ENCODE results near the gene LRRC61.

The LRRC61 gene

DNA sequence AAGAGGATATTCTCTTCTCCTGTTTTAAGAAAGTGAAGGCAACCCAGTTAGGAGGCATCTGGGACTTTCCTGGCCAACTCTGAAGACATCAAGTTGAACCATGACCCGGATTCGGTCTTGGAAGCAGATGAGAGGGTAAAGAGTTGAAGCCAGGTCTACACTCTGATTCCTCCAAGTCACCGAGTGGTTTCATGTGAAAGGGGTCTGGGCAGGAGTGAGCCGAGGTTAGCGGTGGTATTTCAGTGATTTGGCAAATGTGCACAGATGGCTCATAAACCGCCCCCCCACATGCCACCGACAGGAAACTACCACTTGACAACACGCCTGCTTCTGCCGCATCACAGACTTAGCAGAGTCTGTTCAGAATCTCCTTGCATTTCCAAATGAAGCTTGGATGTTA, 34.1 kb downstream of the LRRC61 start:
- peak; percentile 2 for DNase-seq (ENCODE audit: low spot score)

DNA sequence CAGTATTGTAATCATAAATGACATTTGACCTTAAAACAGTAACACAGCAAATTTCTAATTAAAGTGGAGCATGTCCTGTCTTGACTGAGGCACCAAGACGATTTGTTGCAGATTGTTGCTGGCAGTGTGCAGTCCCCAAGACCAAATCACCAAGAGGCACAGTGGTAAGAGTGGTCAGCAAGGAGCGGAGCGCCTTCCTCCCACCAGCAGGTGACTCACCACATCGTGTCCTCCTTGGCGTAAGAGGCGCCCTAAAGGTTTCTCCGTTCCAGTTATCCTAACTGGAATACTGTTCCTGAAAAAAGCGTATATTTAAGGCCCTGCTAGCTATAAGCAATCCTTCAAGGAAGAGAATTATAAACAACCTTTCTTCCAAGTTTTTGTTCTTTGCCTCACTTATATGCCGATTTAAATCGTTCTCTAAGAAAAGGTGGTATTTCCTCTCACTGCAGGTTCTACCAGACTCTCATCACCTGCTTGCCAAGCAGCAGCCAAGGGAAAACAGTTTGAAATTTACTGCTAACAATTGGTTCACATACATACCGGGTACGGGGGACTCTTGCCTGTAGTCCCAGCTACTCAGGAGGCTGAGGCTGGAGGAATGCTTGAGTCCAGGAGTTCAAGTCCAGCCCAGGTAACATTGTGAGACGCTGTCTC, 34.7 kb downstream of the LRRC61 start:
- DNase-seq (ENCODE audit: low spot score) = no peak

DNA sequence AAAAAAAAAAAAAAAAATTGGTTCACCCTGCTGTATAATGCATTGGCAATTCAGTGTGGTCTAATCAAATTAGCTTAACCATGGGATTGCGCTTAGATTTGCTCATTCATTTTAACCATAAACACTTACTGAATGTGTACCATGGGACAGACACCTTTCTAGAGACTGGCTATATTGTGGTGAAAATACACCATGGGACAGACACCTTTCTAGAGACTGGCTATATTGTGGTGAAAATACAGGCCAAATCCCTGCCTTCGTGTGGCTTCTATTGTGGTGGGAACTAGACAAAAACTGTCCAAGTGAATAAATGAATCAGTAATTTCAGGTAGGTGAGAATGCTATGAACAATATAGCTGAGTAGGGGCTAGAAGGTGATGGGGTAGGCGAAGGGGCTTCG, 35.3 kb downstream of the LRRC61 start:
- DNase-seq (ENCODE audit: low spot score) = no peak

DNA sequence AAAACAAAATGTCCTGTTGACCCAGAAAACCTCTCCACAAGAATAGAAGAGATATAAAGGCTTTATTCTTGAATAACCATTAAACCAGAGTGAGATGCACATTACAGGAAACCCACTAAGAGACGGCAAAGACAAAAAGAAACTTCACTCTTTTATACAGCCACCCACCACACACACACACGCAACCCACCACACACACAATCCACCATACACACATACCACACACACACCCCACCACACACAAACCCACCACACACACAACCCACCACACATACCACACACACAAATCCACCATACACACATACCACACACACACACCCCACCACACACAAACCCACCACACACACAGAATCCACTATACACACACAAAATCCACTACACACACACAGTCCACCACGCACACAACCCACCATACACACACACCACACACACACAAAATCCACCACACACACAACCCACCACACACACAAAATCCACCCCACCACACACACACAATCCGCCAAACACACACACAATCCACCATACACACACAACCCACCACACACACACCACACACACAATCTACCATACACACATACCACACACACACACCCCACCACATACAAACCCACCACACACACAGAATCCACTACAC, 36.0 kb downstream of the LRRC61 start:
- DNase-seq (ENCODE audit: low spot score) = no peak

DNA sequence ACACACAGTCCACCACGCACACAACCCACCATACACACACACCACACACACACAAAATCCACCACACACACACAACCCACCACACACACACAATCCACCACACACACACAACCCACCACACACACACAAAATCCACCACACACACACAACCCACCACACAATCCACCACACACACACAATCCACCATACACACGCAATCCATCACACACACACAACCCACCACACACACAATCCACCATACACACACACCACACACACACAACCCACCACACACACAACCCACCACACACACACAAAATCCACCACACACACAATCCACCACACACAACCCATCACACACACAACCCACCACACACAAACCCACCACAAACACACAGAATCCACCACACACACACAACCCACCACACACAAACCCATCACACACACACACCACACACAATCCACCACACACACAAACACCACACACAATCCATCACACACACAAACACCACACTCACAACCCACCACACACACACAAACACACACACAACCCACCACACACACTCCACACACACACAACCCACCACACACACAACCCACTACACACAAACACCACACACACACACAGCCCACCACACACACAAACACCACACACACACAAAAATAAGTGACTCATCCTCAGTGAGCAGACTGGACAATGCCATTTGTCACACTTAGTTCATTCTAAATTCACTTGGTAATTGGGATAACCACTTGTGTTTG, 36.6 kb downstream of the LRRC61 start:
- DNase-seq (ENCODE audit: low spot score) = no peak

DNA sequence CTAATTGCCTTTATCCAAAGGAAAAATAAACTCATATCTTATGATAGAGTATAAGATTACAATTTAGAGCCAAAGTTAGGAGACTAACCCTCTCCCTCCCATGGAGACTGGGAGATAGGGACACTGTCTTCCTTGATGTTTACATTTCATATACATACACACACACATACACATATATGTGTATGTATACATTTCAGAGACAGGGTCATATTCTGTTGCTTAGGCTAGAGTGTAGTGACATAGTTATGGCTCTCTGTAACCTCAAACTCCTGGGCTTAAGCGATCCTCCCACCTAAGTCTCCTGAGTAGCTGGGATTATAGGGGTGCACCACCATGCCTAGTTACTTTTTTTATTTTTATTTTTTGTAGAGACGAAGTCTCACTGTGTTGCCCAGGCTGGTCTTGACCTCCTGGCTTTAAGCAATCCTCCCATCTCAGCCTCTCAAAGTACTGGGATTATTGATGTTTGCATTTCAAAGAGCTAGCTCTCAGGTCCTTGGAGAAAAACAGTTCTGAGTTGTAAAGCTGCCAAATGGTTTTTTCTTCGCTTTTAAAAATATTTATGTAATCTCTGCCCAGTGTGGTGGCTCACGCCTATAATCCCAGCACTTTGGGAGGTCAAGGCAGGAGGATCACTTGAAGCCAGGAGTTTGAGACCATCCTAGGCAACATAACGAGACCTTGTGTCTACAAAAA, 37.4 kb downstream of the LRRC61 start:
- no peak for DNase-seq (ENCODE audit: low spot score)

DNA sequence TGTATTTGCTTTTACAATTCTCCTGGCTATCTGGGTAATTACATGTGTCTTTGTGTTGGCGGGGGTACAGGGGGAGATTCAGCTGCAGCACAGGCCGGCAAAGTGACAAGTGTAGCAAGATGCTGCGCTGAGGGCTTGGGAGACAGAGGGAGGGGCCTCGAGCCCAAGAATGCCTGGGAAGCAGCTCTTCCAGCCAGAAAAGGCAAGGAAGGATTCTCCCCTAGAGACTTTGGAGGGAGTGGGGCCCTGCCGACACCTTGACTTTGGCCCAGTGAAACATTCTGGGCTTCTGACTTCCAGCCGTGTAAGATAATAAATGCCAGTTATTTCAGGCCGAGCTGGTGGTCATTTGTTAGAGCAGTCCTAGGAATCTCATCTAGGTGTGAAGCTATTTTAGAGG, 38.2 kb downstream of the LRRC61 start:
- no peak for DNase-seq (ENCODE audit: low spot score)

DNA sequence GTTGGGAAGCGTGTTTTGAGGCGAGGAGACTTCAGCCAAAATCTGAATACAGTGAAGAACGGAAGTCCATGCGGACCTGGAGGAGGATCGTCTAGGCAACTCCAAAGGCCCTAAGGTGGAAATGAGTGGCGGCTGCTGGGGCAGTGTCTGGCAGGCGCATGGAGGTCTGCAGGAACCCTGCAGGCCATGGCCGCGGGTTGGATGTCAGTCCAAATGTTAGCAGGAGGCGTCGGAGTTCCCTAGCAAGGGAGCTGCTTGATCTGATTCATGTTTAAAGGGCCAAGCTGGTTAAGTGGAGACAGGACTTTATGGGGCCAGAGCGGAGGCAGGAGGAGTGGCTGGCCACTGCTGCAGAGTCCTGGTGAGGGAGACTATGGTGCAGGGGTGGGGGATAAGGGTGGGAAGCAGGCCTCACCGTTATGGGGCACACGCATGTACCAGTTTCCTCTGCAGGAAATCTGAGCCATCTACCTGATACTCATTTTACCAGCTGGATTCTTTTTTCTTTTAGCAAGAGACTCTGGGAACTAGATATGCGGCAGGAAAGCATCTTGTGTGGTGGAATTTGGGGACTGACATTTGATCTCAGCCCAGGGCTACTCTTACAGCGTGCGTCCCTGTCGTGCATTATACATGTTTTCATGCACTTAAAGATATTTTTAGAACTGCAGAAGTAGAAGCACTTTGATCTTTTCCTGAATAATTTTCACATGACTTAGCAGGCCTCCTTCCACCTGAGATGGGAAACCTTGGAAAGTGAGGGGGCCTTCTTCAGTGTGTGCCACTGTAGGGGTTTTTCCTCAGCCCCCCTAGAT, 38.9 kb downstream of the LRRC61 start:
- DNase-seq (ENCODE audit: low spot score) = no peak

DNA sequence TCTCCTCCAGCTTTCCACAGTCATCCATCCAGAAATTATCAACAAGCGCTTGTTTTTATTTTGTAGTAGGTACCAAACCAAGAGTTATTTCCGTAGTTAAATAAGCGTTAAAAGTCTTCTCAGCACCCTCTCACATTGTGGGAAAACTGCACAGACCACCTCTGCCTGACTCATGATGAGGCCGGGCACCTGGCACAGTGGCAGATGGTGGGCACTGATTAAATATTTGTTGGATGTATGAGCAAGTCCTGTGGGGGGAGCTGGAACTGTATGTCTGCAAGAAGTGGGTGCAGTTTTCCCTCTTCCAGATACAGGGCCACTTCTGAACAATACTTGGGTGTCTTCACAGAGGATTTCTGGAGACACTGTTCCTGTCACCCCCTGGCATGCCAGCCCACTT, 40.2 kb downstream of the LRRC61 start:
- no peak for DNase-seq (ENCODE audit: low spot score)

DNA sequence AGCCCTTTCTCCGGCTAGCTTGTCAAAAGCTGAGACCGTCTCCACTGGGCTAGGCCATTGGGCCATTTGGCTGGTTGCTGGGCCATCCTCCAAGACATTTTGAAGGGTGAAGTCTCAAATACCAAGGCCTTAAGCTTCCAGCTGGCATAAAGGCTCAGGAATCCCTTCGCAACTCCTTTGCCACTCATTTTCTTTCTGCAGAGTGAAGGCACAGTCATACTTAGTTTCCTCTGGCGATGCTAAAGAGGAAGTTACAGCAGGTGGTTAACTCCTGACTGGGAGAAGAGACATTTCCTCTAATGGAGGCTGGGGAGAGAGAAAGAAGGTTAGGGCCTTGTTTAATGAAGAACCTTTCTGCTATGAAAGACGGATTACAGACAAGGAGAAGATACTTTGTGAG, 40.7 kb downstream of the LRRC61 start:
- no peak for DNase-seq (ENCODE audit: low spot score)

DNA sequence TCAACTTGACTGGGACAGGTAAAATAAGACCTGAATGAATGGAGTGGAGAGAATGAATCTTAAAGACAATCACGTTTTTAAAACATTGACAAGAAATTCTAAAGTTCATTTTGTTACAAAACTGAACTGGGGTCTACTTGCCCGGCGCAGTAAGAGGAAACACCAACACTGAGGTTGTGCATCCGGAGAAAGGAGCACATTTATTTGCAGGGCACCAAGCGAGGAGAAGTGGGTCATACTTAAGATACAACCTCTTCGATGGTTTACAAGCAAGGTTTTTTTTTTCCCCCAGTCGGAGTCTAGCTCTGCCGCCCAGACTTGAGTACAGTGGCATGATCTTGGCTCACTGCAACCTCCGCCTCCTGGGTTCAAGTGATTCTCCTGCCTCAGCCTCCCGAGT, 42.0 kb downstream of the LRRC61 start:
- DNase-seq (ENCODE audit: low spot score) = no peak

DNA sequence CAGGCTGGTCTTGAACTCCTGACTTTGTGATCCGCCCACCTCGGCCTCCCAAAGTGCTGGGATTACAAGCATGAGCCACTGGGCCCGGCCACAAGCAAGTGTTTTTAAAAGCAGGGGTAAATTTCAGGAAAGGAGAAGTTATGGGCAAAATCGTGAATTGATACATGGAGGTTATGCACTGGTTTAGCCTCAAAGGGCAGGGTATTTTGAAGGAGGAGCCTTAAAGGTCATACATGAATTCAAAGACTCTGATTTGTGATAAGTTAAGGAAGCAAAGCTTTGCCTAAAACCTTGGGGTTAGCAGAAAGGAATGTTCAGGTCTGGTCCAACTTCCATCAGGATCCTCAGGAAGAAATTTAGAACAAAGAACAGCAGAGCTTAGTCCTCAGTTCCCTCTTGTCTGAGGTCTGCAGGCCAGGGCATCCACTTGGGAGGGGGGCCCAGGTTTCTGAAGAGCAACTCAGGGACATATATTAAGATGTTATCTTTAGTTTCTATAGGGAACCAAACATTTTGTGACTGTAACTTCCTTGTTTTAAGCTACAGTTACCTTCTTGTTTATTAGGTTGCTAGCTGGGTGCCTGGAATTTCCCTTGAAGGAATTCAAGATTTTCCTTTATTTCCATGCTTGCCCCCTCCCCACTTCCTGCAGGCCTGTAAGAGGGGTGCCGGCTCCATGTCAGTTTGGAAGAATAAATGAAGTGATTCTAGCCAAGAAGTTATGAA, 42.7 kb downstream of the LRRC61 start:
- DNase-seq (ENCODE audit: low spot score) = no peak

DNA sequence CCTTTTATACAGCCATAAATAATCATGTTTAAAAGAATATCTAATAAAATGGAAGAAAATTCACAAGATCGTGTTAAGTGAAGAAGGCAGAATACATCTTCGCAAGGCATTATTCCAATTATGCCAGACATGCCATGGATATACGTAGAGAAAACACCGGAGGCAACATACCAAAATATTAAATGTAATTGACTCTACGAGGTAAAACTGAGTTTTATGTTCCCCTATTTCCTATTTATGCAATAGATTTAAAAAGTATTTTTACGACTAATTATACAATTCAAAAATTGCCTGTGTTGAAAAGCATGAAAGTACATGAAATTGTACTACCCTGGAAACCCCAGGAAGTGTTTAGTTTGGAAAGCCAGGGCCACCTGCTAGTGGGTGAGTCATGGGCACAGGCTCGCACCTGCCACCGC, 44.5 kb downstream of the LRRC61 start:
- no peak for DNase-seq (ENCODE audit: low spot score)

DNA sequence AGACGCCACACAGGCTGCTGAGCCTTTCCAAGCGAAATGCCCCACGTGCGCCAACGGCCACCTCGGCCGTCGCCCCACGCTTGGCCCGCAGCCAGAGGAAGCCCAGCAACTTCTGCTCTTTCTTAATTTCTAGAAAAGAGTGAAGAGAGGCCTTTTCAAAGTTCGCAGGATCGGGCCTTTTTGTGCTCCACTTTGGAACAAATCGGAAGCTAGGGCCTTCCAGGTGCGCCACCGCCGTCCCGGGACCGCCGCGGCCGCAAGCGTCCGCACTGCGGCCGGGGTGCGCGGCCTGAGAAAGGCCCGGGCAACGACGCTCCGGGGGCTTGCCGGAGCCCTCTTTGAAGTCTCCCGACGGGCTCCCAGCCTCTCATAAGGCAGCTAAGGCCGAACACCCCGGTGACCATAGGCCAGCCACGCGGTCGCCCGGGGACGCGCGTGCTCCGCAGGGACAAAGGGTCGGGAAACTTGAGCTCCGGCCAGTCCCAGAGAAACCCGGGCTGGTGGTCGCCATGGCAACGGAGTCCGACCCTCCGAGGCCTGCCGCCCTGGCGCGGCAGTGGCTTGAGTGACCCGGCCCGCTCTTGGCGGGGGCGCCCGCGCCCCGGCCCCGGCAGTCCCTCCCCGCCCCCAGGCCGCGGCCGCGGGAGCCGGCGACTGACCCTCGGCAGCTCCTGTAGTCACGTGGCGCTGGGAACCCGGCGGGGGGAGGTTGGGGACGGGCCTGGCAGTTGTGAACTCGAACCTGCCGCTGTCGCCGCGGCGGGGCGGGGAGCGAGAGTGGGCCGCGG, 45.1 kb downstream of the LRRC61 start, which contains the start of gene REPIN1:
REPIN1 (plus strand) TSS at position 727 of the 788 bp plus-strand sequence. CDS start 890 bp downstream, outside the sequence.
- peak; percentile 85 for DNase-seq (ENCODE audit: low spot score)

DNA sequence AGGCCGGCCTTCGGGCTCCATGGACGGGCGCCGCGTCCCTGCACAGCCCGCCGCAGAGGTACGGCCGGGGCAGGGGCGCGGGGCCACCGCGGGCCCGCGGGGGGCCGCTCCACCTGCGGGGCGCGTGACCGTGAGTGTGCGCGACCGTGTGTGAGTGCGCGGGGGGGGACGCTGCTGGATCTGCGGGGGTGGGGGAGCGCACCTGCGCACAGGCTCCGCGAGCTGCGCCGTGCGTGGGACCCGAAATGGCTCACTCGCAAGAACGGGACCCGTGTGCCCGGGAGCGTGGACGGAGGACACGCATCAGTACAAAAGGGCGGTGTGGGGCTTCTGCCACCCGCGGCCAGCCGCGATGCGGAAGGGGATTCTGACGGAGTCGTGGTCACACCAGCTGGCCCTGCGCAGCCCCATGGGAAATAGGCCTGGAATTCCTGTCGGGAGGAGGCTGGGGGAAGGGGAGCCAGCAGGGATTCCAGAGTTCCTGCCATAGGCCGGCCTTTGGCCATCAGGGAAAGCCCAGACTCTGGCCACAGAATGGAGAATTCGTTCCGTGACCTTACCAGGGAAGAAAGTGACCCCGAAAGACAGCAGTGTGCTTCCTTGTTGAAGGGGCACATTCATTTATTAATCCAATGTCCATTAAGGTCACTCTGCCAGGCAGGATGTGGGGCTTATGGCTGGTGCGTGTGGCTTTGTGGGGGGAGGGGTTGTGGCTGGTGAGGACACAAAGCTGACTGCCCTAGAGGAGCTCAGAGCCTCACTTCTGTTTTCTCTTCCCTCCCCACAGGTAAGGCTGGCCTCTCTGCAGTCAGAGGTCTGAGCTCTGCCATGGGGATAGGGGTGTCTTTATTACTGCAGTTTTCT, 46.0 kb downstream of the LRRC61 start:
- DNase-seq (ENCODE audit: low spot score) = peak; percentile 58

DNA sequence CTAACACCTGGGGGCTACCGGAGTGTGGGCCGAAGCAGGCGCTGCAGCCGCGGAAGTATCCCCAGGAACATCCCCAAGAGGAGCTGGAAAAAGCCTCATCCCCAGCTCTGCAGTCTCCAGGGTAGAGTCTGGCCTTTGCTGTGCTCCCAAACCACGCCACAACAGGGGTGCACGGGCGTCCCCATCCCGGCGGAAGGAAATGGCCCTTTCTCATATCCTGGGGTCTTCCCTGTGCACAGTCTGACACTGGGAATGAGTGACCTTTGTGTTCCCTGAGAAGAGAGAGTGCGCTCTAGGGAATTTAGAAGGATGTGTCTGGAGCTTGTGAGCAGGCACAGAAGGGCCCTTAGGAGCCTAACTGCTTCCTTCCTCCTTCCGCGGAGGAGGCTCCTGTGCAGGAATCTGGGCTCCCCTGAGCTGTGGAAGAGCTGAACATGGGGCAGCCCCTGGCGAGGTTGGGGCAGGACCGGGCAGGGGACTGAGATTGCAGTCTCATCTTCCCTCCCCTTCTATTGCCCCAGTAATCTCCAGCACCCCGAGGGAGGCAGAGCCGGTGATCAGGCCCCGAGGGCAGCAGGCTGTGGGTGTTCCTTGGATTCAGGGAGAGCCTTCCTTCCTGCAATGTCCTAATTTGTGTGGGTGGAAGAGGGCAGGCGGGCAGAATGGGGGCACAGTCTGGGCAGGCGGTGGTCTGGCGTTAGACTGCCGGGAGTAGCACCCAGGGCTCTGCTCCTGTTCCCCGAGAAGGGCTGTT, 46.8 kb downstream of the LRRC61 start:
- DNase-seq (ENCODE audit: low spot score) = no peak

DNA sequence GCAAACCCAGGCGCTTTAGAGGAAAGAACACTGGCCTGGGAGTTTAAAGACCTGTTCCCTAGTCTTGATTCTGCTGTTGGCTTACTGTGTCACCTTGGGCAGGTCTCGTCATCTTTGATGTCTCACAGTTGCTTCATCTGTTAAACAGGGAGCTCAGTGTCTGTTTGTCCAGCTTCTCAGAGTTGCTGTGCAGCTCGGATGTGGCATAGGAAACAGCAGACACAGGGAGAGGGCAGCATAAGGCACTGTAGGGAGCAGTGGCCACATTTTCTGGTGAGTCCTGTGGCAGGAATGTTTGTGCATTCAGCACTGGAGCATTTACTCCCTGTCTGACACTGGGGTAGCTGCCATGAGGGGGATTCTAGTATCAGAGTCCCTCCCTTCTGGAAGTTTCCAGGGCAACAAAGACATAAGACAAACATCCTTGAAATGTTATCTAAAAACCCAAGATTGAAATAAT, 47.5 kb downstream of the LRRC61 start:
- no peak for DNase-seq (ENCODE audit: low spot score)
